ENCODE results near the gene GBX1. TPM values are rescaled to one million over a fixed set of nuclear protein-coding genes. Genes with fewer than 3 reads are reported as not detected.

The GBX1 gene
- total RNA-seq, 4 donors from 2014 or later, result not detected

DNA sequence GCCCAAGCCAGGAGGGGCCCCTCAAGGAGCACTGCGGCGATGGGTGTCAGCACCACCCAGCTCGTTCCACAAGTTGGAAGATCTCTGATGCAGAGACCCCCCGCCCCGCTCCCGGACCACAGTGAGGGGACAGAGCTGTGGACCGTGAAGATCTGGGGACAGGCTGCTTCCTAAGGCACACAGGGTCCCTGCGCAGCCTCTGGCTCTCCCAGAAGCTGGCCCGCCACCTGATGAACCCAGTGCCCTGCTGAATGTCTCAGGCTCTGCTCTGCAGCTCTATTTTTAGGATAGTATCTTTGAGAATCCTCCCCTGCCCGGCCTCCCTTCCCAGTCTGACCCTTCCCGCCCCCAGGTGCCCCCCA is 29.7 kb downstream of the GBX1 start:
- no peak overlapping the region for H3K4me3 ChIP-seq (replicated peaks in 1 of 3)
- intact Hi-C loops (cut with DNase I), result no loop called here
- peaks cover 57 to 62% of the 10 kb centered on the region in 2 donors for H3K36me3 ChIP-seq
- WGBS, 2 donors, result 84 to 88% methylated on average over 7 to 11 of the region's 11 CpGs
- no peaks in the 10 kb centered on the region for H3K4me1 ChIP-seq
- peak in 1 of 2 donors; percentile 0 for DNase-seq
- no peaks in the 10 kb centered on the region for H3K27me3 ChIP-seq
- no peak overlapping the region for H3K27ac ChIP-seq
- H3K9me3 ChIP-seq, result no peaks in the 10 kb centered on the region
- TF ChIP-seq POLR2A (IDR thresholded peaks at IDR 0.05), result no peak
- TF ChIP-seq, protein P1, sequence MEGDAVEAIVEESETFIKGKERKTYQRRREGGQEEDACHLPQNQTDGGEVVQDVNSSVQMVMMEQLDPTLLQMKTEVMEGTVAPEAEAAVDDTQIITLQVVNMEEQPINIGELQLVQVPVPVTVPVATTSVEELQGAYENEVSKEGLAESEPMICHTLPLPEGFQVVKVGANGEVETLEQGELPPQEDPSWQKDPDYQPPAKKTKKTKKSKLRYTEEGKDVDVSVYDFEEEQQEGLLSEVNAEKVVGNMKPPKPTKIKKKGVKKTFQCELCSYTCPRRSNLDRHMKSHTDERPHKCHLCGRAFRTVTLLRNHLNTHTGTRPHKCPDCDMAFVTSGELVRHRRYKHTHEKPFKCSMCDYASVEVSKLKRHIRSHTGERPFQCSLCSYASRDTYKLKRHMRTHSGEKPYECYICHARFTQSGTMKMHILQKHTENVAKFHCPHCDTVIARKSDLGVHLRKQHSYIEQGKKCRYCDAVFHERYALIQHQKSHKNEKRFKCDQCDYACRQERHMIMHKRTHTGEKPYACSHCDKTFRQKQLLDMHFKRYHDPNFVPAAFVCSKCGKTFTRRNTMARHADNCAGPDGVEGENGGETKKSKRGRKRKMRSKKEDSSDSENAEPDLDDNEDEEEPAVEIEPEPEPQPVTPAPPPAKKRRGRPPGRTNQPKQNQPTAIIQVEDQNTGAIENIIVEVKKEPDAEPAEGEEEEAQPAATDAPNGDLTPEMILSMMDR (IDR thresholded peaks at IDR 0.05), result no peak

DNA sequence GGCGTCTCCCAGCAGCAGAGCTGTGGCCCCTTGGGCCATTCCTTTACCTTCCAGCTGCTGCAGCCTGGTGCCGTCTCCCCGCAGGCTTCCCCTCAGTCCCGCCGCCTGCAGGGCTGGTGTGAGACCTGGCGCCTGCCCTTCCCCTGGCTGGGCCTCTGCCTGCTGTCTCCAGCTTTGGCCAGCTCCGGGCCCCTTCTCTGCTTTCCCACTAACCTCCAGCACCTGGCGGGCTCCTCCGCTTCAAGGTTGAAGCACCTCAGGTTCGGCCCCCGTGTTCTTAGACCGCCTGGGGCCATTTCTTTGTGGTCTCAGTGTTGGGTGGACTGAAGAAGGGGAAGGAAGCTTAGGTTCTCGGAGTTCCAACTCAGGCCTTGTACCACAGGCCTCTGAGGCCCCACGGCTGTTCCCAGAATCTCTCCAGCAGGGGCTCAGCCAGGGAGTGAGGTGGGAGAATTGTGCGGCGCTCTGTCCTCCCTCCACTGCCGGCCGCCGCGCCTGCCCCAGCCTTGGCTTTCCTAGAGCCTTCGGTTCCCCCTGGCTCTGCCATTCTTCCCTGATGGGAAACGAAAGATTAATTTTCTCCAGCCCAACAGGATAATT is 30.3 kb downstream of the GBX1 start:
- Histone ChIP-seq H3K36me3 (peaks cover 59 to 62% of the 10 kb centered on the region in 2 donors), H3K27ac (no peak overlapping the region), H3K9me3 (no peaks in the 10 kb centered on the region), H3K4me1 (no peaks in the 10 kb centered on the region), H3K4me3 (replicated peaks in 1 of 3) (no peak overlapping the region), H3K27me3 (no peaks in the 10 kb centered on the region)
- TF ChIP-seq POLR2A (IDR thresholded peaks at IDR 0.05), result no peak
- TF ChIP-seq, protein P1 (IDR thresholded peaks at IDR 0.05), result no peak
- intact Hi-C loops (cut with DNase I), result no loop called here
- DNase-seq, result peak in 1 of 2 donors; percentile 0
- WGBS, 2 donors, result 90% methylated on average over 21 to 22 of the region's 22 CpGs

DNA sequence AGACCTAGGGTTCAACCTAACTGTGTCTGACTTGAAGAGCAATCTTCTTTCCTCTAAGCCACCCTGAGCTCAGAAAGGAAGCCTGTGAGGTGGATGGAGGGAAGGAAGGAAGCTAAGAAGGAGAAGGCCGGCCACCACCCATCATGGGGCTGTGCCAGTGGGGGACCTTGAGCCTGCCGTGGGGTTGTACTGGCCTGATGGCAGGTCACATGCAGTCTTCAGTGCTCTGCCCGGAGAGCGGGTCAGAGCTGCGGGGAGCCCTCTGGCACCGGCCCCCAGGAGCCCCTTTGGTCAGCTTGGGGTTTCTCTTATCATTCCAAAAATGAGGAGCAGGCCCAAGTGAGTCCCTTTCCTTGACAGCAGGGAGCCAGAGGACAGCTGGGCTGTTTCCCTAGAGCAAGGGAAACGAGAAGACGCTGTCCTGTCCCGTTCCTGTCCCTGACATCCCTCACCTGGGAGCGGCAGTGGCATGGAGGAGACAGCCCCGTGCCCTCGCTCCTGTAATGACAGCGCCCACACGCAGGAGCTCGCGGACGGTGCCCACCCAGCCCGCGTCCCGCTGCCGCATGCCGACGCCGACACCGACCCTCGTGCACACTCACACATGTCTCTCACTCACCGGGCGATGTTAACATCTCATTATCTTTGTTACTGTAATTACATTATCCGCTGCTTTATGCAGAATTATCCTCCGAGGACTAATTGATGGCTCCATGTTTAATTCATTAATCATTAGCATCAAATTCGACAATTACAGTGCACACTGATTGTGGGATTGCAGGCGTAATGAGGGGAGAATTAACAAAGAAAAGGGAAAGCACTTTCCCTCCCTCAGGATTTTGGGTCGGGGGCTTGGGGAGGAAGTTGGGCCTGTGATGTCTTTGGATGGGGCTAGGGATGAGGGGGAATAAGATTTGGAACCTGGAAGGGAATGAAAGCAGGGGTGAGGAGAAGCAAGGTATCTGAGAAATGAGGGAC is 31.3 kb downstream of the GBX1 start:
- Histone ChIP-seq H3K4me1 (no peaks in the 10 kb centered on the region), H3K27me3 (no peaks in the 10 kb centered on the region), H3K36me3 (peaks cover 61 to 64% of the 10 kb centered on the region in 2 donors), H3K4me3 (replicated peaks in 1 of 3) (no peak overlapping the region), H3K27ac (no peak overlapping the region), H3K9me3 (no peaks in the 10 kb centered on the region)
- WGBS, 2 donors, result 95 to 96% methylated on average over 29 to 33 of the region's 33 CpGs
- peak in 1 of 2 donors; percentile 0 for DNase-seq
- intact Hi-C loops (cut with DNase I), result no loop called here
- TF ChIP-seq, protein P1 (IDR thresholded peaks at IDR 0.05), result no peak
- TF ChIP-seq POLR2A (IDR thresholded peaks at IDR 0.05), result no peak

DNA sequence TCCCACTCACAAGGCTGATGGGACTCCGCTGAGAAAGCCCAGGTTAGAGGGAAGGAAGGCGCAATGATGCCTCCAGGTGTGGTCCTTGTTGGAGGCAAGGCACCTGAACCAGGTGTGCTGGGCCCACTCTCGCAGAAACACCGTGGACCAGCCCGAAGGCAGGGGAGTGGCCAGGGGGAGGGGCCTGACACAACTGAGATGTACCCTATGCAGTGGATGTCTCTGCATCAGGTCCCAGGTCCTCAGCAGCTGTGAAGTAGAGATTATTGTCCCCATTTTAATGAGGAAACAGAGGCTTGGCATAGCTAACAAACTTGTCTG is 32.0 kb downstream of the GBX1 start:
- Histone ChIP-seq H3K9me3 (no peaks in the 10 kb centered on the region), H3K4me3 (replicated peaks in 1 of 3) (no peak overlapping the region), H3K27me3 (no peaks in the 10 kb centered on the region), H3K4me1 (no peaks in the 10 kb centered on the region), H3K36me3 (peaks cover 61 to 65% of the 10 kb centered on the region in 2 donors), H3K27ac (no peak overlapping the region)
- 93 to 95% methylated on average over 5 of the region's 5 CpGs for WGBS, 2 donors
- DNase-seq, result no peak
- intact Hi-C loops (cut with DNase I), result no loop called here
- no peak for TF ChIP-seq POLR2A (IDR thresholded peaks at IDR 0.05)
- TF ChIP-seq, protein P1 (IDR thresholded peaks at IDR 0.05), result no peak
